ENCODE data around the gene TKTL1.

DNA sequence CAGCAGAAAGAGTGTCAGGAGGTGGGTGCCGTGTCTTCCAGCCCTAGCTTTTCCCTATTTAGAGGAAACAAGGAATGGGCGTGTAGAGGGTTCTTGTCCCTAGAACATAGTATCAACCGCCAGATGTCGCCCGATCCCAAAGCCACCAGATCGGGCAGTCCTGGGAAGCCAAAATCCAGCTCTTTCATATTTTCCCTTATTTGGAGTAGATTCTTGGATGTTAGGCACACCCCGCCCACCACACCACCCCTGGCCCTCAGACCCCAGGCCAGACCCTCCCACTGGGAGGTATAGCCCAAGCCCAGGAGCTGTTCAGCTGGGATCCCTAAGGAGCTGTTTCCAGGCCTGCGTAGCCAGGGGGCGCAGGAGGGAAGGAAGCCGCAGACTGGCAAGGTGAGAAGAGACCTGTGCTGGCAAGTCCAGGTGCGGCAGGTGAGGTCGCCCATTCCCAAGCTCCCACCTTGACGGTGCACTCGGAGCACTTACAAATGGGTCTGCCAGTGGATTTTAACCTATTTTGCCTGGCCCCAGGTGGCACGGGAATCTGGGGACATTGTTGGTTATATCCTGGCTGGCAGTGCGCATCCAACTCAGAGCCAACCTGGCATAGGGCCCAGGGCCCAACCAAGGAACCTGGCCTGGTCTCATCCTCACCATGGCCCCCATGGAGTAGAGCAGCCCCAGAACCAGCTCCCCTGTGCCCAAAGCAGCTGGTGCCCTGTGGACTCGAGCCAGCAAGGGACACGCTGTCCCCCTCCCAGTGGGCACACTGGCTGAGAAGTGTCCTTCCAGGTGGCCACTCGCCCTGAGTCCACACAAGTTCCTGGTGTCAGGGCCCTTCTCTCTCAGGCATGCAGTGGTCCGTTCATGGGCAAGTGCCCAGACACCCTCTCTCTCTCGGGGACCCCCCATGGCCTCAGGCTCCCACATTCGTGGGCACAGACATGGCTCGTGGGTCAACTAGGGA, 78.0 kb downstream of the TKTL1 start:
- TF ChIP-seq, protein P1, sequence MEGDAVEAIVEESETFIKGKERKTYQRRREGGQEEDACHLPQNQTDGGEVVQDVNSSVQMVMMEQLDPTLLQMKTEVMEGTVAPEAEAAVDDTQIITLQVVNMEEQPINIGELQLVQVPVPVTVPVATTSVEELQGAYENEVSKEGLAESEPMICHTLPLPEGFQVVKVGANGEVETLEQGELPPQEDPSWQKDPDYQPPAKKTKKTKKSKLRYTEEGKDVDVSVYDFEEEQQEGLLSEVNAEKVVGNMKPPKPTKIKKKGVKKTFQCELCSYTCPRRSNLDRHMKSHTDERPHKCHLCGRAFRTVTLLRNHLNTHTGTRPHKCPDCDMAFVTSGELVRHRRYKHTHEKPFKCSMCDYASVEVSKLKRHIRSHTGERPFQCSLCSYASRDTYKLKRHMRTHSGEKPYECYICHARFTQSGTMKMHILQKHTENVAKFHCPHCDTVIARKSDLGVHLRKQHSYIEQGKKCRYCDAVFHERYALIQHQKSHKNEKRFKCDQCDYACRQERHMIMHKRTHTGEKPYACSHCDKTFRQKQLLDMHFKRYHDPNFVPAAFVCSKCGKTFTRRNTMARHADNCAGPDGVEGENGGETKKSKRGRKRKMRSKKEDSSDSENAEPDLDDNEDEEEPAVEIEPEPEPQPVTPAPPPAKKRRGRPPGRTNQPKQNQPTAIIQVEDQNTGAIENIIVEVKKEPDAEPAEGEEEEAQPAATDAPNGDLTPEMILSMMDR (conservative IDR thresholded peaks at IDR 0.05; ENCODE audit: low read length), result peak; percentile 57
- TF ChIP-seq EZH2phosphoT487 (IDR thresholded peaks at IDR 0.05; ENCODE audit: borderline replicate concordance), result no peak
